ENCODE measurements around the gene SIGLEC5. TPM values are rescaled to one million over a fixed set of nuclear protein-coding genes. Genes with fewer than 3 reads are reported as not detected.
A peak's percentile ranks its signal among the peaks of the same experiment; 100 is the strongest.

The SIGLEC5 gene
- total RNA-seq, 1 donor from 2014 or later = not detected

GRCh38 chr19:51593138-51593890 lies 36.9 kb downstream of the SIGLEC5 start:
- DNase-seq (ENCODE audit: missing footprints) (no peak), ATAC-seq (no peak)
- intact Hi-C loops (cut with DNase I) = no loop called here

- ATAC-seq (no peak), DNase-seq (ENCODE audit: missing footprints) (no peak)
- intact Hi-C loops (cut with DNase I) = no loop called here
Measured at GRCh38 chr19:51592521-51592920, 37.7 kb downstream of the SIGLEC5 start.

GRCh38 chr19:51590441-51590840 lies 39.8 kb downstream of the SIGLEC5 start:
- intact Hi-C loops (cut with DNase I) = no loop called here
- DNase-seq (ENCODE audit: missing footprints) (no peak), ATAC-seq (no peak)

GRCh38 chr19:51589511-51589910 lies 40.7 kb downstream of the SIGLEC5 start:
- intact Hi-C loops (cut with DNase I) = no loop called here
- DNase-seq (ENCODE audit: missing footprints) (no peak), ATAC-seq (no peak)

- intact Hi-C loops (cut with DNase I) = no loop called here
- ATAC-seq (no peak), DNase-seq (ENCODE audit: missing footprints) (no peak)
Measured at GRCh38 chr19:51587264-51588191, 42.7 kb downstream of the SIGLEC5 start.

- intact Hi-C loops (cut with DNase I) = no loop called here
- no peak for ATAC-seq
Measured at GRCh38 chr19:51586799-51587198, 43.4 kb downstream of the SIGLEC5 start.

GRCh38 chr19:51586103-51586728 lies 44.0 kb downstream of the SIGLEC5 start:
- intact Hi-C loops (cut with DNase I) = no loop called here
- DNase-seq (ENCODE audit: missing footprints) (no peak), ATAC-seq (no peak)

More at GRCh38 chr19:51586799-51587198, 43.4 kb downstream of the SIGLEC5 start:
- no peak for DNase-seq (ENCODE audit: missing footprints)

GRCh38 chr19:51576850-51577249 lies 53.4 kb downstream of the SIGLEC5 start:
- no peak for DNase-seq (ENCODE audit: missing footprints)
- intact Hi-C loops (cut with DNase I) = no loop called here
- ATAC-seq = no peak

GRCh38 chr19:51573331-51573730 lies 56.9 kb downstream of the SIGLEC5 start:
- ATAC-seq (no peak), DNase-seq (ENCODE audit: missing footprints) (no peak)
- intact Hi-C loops (cut with DNase I) = loop anchor here (5.0 kb wide), 1 partner anchor 206 kb away; the partner anchor contains the start of genes CLDND2 and ETFB

GRCh38 chr19:51572908-51573307 lies 57.3 kb downstream of the SIGLEC5 start:
- DNase-seq (ENCODE audit: missing footprints) = no peak
- intact Hi-C loops (cut with DNase I) = loop anchor here (5.0 kb wide), 1 partner anchor 206 kb away; the partner anchor contains the start of genes CLDND2 and ETFB
- ATAC-seq = no peak

GRCh38 chr19:51572410-51572809 lies 57.8 kb downstream of the SIGLEC5 start:
- no peak for DNase-seq (ENCODE audit: missing footprints)
- ATAC-seq = no peak
- intact Hi-C loops (cut with DNase I) = loop anchor here (5.0 kb wide), 1 partner anchor 205 kb away; the partner anchor contains the start of genes CLDND2 and ETFB

GRCh38 chr19:51571599-51571998 lies 58.6 kb downstream of the SIGLEC5 start:
- DNase-seq (ENCODE audit: missing footprints) (no peak), ATAC-seq (no peak)
- intact Hi-C loops (cut with DNase I) = loop anchor here (5.0 kb wide), 1 partner anchor 204 kb away; the partner anchor contains the start of genes CLDND2 and ETFB

- intact Hi-C loops (cut with DNase I) = loop anchor here (5.0 kb wide), 1 partner anchor 204 kb away; the partner anchor contains the start of genes CLDND2 and ETFB
- peak; percentile 93 for DNase-seq (ENCODE audit: missing footprints)
- peak; percentile 99 for ATAC-seq
Measured at GRCh38 chr19:51570962-51571575, 59.1 kb downstream of the SIGLEC5 start, which contains the start of gene ZNF175. TSS of gene ZNF175 (plus strand) at chr19:51571283. CDS start at chr19:51573330, 2,047 bp downstream.

- ATAC-seq (no peak), DNase-seq (ENCODE audit: missing footprints) (no peak)
- intact Hi-C loops (cut with DNase I) = no loop called here
Measured at GRCh38 chr19:51568456-51568855, 61.7 kb downstream of the SIGLEC5 start.

GRCh38 chr19:51567583-51567982 lies 62.6 kb downstream of the SIGLEC5 start:
- ATAC-seq = no peak
- intact Hi-C loops (cut with DNase I) = no loop called here
- no peak for DNase-seq (ENCODE audit: missing footprints)

GRCh38 chr19:51566489-51567100 lies 63.6 kb downstream of the SIGLEC5 start:
- intact Hi-C loops (cut with DNase I) = no loop called here
- DNase-seq (ENCODE audit: missing footprints) = no peak
- ATAC-seq = no peak

GRCh38 chr19:51565583-51565982 lies 64.6 kb downstream of the SIGLEC5 start:
- DNase-seq (ENCODE audit: missing footprints) (no peak), ATAC-seq (no peak)
- intact Hi-C loops (cut with DNase I) = no loop called here

GRCh38 chr19:51564791-51565190 lies 65.4 kb downstream of the SIGLEC5 start:
- ATAC-seq = no peak
- intact Hi-C loops (cut with DNase I) = no loop called here
- DNase-seq (ENCODE audit: missing footprints) = no peak
